Left renal cortex interstitium (tissue), 4 donors: ENCODE measurements around the gene LRTM2. TPM values are rescaled to one million over a fixed set of nuclear protein-coding genes. Genes with fewer than 3 reads are reported as not detected.

ENCODE experiments used
- DNase-seq, 4 donors: peaks; one replicate each; pipeline ENCODE4 v3.0.0-alpha.2; 2013; ENCODE audit warnings: low read depth in 4 of 4, low spot score in 2 of 4, missing footprints in 1 of 4
- polyA plus RNA-seq, 4 donors: library from polyadenylated mRNA; unstranded; fragments of 120-200 nt; gene quantifications; one replicate each; pipeline ENCODE4 v1.2.1, GENCODE V29; 2013; ENCODE audit not compliant: insufficient read length in 4 of 4

Gene LRTM2
- polyA plus RNA-seq, 4 donors: 0.37 to 0.90 (median 0.57) TPM

DNA sequence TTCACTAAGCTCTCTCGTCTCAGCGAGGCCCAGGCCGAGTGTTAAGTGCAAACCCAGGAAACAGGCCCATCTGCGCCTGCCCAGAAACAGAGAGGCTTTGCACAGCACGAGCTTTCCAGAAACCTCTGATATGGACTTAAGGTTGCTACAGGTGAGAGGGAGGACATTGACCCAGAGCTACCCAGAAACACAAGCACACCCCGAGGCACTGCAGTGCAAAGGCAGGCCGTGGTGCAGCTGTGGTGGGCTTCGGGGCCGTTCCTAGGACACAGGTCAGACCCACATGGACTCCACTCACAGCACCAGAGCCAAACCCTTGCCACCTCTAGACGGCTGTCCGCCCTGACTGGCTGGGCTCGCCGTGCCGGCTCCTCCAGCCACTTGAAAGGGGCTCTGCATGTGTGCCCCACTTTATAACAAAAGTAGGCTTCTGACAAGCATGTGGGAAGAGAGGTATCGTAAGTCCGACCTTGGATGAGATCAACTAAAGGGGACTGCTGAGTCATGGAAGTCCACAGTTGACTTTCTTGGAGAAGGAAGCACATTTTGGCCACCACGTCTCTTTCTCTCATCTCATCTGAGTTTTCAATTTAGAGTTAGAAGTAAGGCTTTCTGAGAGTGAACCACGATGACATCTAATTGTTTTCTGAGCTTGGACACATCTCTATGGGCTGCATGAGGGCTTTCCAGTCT lies 59.9 kb downstream of the LRTM2 start:
- no peak for DNase-seq

DNA sequence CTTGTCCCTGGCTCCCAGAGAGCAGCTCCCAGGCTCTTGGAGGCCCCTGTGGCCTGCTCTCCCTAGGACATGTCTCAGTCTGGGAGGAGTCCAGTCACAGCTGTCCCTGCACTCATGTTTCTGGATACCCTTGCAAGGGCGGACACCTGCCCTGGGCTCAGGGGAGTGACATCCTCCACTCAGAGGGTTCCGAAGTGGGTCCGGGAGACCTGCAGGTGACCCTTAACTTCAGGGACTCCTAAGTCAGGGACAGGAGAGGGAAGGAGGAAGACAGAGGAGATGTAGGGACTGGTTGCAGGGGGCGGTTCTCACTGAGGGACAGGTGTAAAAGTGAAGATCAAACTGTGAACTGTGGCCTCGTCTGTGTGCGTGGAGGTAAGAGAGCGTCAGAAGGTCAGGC lies 60.5 kb downstream of the LRTM2 start:
- DNase-seq: no peak

DNA sequence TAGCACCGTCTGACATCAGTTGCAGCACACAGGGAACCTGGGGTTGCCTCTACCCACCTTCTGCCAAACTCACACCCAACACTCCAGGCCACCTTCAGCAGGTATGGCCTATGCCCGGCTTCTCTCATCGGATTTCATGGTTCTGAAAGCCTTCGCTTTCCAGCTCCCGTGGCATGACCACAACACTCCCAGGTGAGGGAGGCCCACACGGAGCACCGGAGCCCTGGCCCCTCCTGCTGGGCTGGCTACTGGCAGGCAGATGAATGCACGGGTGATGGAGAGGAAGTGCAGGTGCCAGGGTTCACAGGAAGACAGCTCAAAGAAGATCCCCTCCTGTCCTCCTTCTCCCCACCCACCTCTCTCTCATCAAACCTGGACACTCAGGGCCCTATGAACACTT lies 60.9 kb downstream of the LRTM2 start:
- no peak for DNase-seq

DNA sequence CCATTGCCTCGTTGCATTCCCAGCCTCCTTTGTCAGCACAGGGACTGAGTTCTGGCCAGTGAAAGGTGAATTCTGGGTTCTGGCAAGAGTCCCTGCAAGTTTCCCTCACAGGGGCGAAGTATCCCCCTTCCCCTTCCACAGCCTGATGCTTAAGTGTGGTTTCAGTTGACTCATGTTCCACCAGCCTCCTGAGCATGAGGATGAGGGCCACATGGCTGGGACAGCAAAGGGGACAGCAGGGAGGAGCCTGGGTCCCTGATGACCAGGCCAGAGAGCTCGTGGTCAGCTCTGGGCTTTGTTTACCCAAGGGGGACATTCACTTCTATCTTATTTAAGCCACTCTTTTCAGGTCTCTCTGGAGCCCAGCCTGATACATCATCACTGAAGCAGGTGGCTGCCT lies 61.6 kb downstream of the LRTM2 start:
- DNase-seq: no peak

DNA sequence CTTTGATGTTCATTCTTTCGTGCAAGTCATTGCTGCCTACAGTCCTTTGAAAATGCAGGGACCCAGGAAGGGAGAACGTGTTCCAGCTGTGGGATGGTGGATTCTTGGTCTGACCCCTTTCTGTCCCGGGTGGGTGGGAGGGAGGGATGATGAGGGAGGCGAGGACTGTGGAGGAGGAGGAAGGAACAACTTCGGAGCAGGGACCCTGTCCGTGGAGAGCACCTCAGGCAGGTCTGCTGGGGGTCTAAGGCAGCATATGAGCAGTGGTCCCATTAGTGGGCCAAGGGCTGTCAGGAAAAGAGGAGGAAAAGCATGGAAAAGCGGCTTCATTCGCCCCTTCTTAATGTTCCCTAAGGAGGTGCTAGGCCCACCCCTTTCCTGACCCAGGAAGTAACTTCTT lies 62.0 kb downstream of the LRTM2 start:
- no peak for DNase-seq

DNA sequence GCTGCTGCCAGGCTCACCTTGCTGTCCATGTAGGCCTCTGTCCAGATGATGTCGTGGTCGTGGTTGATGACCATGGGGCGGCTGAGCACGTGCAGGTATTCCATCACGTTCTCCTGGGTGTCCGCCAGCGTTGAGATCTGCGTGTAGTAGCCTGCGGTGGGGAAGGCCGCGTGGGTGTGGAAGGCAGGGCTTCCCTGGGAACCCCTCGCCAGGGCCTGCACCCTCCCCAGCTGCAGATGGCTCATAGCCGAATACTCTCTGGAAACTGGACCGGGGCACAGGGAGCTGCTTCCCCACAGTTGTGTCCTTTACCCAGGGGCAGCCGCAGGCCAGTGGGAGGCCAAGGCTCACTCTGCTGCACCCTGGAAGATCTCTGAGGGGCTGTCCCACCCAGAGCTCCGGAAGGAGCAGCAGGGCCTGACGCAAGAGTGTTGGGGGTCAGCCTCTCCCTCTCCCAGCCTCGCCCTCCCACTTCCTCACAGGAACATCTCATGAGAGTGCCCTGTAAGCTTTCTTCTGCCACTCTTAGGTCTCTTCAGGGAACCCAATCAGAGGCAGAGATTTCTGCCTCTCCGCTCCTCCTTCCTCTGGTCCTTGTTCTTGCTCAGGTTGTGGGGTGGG lies 62.6 kb downstream of the LRTM2 start:
- DNase-seq: no peak

DNA sequence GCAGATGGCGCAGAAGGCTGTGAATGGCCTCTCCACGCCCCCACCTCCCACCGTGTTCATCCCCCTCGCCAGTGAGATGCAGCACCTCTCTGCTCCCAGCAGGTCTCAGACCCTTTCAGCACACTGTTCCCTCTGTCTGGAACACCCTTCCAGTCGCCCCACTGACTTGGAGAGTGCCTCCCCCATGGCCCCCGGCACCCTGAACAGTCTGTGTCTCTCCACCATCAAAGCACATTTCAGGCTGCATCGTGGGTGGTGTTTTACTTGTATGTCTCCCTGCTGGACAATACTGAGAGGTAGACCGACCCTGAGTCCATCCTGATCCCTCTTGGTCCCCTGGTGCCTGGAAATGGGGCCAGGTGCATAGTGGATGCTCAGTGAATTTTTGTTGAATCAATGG lies 63.1 kb downstream of the LRTM2 start:
- DNase-seq: no peak

DNA sequence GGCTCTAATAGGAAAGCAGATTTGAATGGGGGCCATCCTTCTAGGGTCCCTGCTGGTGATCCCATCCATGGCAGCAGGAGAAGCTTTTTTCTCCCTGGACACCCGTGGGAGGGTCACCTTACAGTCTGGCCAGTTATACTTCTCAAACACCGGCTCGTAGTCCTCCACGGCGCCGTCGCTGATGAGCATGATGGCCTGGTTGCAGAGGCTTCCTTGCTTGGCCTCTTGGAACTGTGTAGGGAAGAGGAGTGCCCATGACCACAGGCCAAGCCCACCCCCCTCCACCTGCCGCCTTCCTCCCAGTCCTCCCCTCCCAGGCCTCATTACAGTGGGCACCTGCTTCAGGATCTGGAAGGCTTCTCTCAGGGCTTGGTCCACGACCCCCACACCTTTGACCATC lies 64.3 kb downstream of the LRTM2 start:
- DNase-seq: no peak

DNA sequence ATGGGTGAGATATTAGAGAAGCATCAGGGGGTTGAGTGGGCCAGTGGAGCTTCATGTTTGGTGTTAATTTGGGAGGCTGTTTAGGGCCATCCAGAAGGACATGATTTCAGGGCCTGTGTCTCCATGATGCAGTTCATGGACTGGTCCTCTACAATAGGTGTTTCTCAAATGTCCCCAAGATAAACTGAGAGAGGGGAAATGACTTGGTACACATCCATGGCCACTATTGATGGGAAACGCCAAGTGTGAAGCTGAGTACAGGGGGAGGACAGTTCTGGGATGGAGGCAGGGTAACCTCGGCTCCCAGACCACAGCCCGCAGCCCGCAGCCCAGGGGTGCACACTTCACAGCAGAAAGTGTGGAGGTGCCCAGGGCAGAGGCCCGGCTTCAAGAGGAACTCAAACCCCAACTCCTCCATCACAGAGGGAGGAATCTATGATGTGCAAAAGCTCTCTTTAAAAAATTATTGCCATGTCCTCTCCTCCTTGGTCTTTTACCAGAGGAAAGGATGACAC lies 64.8 kb downstream of the LRTM2 start:
- no peak for DNase-seq

DNA sequence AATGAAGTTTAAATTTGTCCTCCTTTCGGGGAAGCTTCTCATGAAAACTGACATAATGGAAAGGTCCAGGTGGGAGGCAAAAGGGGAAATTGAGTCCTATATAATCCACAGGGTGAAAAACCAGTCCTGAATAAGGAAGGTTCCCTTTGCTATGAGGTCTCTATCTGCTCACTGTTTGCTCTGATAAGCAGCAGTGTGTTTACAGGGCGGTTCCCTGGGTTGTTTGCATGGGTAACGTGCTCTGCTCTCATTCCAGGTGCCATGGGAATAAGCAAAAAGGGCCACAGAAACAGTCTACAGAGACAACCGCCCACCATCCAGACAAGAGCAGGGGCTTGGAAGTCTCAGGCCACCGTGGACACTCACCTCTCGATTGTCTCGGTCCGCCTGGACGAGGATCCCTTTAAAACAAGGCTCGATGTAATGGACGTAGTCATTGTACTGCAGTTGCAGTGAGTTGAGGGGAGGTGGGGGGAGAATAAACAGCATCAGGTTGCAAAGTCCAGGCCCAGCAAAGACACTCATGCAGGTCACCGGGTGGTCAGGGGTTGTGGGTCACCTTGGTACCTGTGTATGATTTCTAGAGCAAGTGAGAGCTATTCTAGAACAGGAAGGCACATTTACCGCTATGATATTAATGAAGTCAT lies 65.4 kb downstream of the LRTM2 start:
- DNase-seq: no peak

Other genes starting within 250 kb of the LRTM2 start
- 10 to 100 TPM; 10.7 to 17.2 (median 13.8) TPM for gene FBXL14, start 226.0 kb upstream of the LRTM2 start, polyA plus RNA-seq
- gene WNT5B, start 191.3 kb upstream of the LRTM2 start, polyA plus RNA-seq: 10 to 100 TPM in 1 of 4 donors, 1 to 10 TPM in 3; 5.2 to 10.7 (median 6.9) TPM
- 10 to 100 TPM; 41.7 to 47.7 (median 46.7) TPM for gene ADIPOR2, start 129.5 kb upstream of the LRTM2 start, polyA plus RNA-seq
- gene CACNA2D4, start 98.1 kb downstream of the LRTM2 start, polyA plus RNA-seq: 1 to 10 TPM; 1.7 to 2.6 (median 2.5) TPM
- 10 to 100 TPM; 28.7 to 31.5 (median 29.7) TPM for gene DCP1B, start 183.9 kb downstream of the LRTM2 start, polyA plus RNA-seq
- gene CACNA1C, start 232.4 kb downstream of the LRTM2 start, polyA plus RNA-seq: 10 to 100 TPM in 2 of 4 donors, 1 to 10 TPM in 2; 6.4 to 13.1 (median 8.9) TPM